AG10803 (cell line): ENCODE results near the gene ADGRL3.

Experiments used
- DNase-seq: peaks from one replicate; pipeline ENCODE4 v3.0.0; 2010; ENCODE audit warnings: low read depth
- H3K4me3 ChIP-seq: 2 replicates; pipeline ENCODE4 v1.5.1; 2011; ENCODE audit warnings: mild to moderate bottlenecking, low read length, control low read depth
- TF ChIP-seq, protein P1 (sequence below): conservative IDR thresholded peaks from 2 replicates; pipeline ENCODE4 v1.5.1; 2011; ENCODE audit warnings: mild to moderate bottlenecking, low read length, control low read depth, inconsistent platforms

ADGRL3 gene

DNA sequence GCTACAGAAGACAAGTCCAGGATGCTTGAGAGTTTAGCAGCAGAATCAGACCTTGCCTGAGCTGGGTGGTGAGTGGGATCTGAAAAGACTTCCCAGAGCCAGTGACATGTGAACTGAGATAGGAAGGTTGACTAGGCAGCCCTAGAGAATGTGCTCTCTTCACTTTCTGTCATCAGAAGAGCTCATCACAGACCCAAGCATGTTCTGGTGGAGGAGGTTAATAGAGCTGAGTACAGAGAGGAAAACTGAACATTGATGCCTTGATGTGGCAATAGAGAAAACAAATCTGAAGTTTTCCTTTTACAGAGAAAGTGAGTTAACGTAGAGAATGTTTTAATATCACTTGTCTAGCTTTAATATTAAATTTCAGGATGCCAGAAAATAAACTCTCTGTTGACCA, 17.1 kb downstream of the ADGRL3 start:
- TF ChIP-seq, protein P1, sequence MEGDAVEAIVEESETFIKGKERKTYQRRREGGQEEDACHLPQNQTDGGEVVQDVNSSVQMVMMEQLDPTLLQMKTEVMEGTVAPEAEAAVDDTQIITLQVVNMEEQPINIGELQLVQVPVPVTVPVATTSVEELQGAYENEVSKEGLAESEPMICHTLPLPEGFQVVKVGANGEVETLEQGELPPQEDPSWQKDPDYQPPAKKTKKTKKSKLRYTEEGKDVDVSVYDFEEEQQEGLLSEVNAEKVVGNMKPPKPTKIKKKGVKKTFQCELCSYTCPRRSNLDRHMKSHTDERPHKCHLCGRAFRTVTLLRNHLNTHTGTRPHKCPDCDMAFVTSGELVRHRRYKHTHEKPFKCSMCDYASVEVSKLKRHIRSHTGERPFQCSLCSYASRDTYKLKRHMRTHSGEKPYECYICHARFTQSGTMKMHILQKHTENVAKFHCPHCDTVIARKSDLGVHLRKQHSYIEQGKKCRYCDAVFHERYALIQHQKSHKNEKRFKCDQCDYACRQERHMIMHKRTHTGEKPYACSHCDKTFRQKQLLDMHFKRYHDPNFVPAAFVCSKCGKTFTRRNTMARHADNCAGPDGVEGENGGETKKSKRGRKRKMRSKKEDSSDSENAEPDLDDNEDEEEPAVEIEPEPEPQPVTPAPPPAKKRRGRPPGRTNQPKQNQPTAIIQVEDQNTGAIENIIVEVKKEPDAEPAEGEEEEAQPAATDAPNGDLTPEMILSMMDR: no peak
- no peak for DNase-seq
- H3K4me3 ChIP-seq: no peak overlapping the region

DNA sequence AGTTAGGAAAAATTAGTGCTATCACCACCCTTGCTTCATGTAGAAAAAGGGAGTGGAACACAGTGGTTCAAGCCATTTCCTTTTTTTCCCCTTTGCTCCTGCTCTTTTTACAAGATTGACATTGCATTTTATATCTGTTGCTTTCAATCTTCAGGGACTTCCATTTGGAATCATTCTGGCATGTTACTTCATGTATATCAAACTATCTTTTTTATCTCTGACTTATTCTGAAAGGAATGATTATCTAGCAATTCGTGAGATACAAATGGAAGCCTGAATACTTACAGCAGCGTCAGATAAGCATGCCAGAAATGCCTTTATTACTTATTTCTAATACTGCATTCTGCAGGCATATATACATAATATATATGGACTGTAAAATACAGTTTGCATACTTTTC, 20.4 kb downstream of the ADGRL3 start:
- no peak for DNase-seq
- TF ChIP-seq, protein P1: no peak
- no peak overlapping the region for H3K4me3 ChIP-seq

DNA sequence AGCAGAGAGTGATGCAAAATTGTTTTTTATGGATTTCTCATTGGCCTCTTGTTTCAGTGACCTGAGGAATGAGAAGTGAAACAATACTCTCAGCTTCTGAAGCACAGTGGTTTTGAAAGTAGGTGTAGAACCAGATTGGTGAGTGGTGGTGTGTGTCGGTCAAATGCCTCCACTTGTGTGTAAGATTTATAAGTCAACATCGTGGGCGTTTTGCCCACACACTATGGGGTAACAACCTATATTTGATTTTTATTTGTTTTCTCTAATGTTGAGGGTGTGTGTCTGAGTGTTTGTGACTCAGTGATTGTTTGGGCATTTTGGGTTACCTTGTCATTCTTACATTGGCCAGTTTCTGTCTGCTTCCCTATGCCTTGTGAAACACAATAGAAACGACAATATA, 23.3 kb downstream of the ADGRL3 start:
- no peak overlapping the region for H3K4me3 ChIP-seq
- TF ChIP-seq, protein P1: no peak
- DNase-seq: no peak

DNA sequence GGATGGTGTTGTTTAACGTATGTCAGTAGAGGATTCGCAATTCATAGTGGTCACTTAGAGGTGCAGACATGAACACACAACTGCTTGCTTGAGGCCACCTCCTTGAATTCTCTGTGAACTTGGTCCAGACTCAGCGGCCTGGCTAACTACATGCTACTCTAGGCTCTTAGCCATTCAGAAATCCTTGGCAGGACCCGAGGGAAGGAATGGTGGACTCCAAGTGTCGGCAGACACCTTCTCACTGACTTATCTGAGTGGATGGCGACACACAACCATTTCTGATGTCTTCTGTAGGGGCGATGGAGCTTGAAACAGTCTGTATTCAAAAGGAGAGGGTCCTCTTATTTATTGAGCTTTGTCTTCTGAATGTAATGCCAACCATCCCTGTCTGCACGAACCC, 24.4 kb downstream of the ADGRL3 start:
- DNase-seq: no peak
- H3K4me3 ChIP-seq: no peak overlapping the region

DNA sequence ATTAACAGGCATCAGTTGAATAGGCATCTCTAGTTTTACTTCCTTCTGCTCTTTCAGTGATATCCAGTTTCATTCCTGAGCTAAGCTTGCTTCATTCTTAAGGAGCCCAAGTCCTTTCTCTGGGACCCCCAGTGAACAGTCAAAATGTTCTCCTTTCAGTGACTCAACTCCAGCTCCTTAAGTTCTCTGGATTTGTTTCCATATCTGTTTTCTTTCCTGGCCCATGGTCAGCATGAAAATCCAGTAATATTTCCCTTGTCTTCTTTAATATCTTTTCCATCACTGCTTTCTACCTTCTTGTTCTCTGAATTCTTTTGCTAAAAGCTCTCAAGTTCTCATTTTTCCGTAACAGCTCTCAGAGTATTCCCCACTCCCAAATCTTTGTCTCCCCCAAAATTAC, 25.5 kb downstream of the ADGRL3 start:
- H3K4me3 ChIP-seq: no peak overlapping the region
- TF ChIP-seq, protein P1: no peak
- DNase-seq: no peak

More for the DNA sequence above, 24.4 kb downstream of the ADGRL3 start:
- TF ChIP-seq, protein P1: no peak

DNA sequence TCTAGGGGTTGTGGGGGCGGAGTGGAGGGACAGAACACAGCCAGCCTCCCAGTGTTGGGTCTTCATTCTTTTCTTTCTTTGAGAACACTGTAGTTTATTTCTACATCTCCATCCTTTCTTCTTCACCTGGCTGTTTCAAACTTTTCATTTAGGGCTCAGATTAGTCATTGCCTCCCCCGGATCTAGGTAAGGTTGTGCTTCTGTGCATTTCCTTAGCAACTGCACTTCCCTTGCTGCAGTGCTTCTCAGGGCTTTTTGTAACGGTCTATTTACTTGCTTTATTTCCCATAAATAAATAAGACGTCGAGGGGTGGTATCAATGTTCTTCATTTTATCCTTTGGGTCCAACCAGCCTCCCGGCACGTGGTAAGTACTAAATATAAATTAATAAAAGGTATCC, 31.3 kb downstream of the ADGRL3 start:
- DNase-seq: no peak
- H3K4me3 ChIP-seq: no peak overlapping the region
- TF ChIP-seq, protein P1: no peak

DNA sequence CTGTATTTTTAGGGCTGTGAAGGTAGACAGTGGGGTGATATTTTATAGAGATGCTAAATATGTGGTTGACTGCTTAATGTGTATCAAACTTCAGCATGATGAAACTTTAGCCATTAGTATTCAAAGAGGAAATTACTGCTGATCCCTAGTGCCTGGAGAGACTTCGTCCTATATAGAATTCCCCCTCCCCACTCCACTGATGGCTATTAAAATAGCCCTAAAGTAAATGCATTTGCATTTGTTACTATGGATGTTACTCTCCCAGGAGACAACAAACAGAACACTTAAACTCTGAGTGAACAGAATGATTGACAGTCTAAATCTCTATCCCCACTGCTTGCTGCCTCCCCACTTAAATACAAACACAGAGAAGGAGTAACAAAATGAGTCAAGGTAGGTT, 39.1 kb downstream of the ADGRL3 start:
- H3K4me3 ChIP-seq: no peak overlapping the region
- TF ChIP-seq, protein P1: no peak

More for the DNA sequence above, 39.1 kb downstream of the ADGRL3 start:
- DNase-seq: no peak
